ENCODE results near the gene UIMC1. TPM values are rescaled to one million over a fixed set of nuclear protein-coding genes. Genes with fewer than 3 reads are reported as not detected.

Gene UIMC1
- total and polyA plus RNA-seq, 2 of the 13 experiments (the other 11 are each of a cell fraction or from before 2014, with no cell fraction given) = 18.9 to 32.7 TPM

GRCh38 chr5:176927562-176927961 is 79.0 kb downstream of the UIMC1 start:
- H3K36me3 ChIP-seq (replicated peaks in 1 of 2; ENCODE audit: control insufficient read depth in 1 of 2, insufficient read depth in 2 of 2, low read length in 2 of 2) = peaks cover 3 to 6% of the 10 kb centered on the region in 2 experiments
- no peaks in the 10 kb centered on the region for H3K79me2 ChIP-seq (ENCODE audit: insufficient read depth, low read length)
- no TSS peak for BruUV-seq (replicated peaks)
- no peak overlapping the region for H3K27ac ChIP-seq (ENCODE audit: extremely low read length, insufficient read depth, low read length)
- intact Hi-C loops (cut with micrococcal nuclease; ENCODE audit: unreplicated experiment) = no loop called here
- DNase-seq (ENCODE audit: low spot score) (no peak), ATAC-seq (no peak), FAIRE-seq (no peak)
- no peaks in the 10 kb centered on the region for H3K27me3 ChIP-seq (ENCODE audit: control insufficient read depth in 1 of 2, insufficient read depth in 2 of 2, low read length in 2 of 2)
- no peaks in the 10 kb centered on the region for H4K20me1 ChIP-seq (ENCODE audit: insufficient read depth, low read length)
- no peak overlapping the region for H3K4me3 ChIP-seq (replicated peaks in 1 of 3; ENCODE audit: insufficient read depth in 1 of 3, low read depth in 2 of 3, low read length in 3 of 3)
- ChIA-PET POLR2A (interaction anchor here (0.6 kb wide), 1 partner anchor 21 kb away, joined by 4 read pairs; no protein-coding TSS in a partner anchor), CTCF (ENCODE audit: low intra/inter-chr PET ratio, low total read pairs) (no interaction called here)
- H3K4me1 ChIP-seq (ENCODE audit: insufficient read depth, low read length) = peaks cover 18% of the 10 kb centered on the region
- TF ChIP-seq ATF7 (IDR thresholded peaks at IDR 0.05) = no peak
- no peak for TF ChIP-seq ATF7 (CRISPR knock-in tag; IDR thresholded peaks at IDR 0.05)
- TF ChIP-seq RELA (CRISPR knock-in tag; IDR thresholded peaks at IDR 0.05) = no peak
- TF ChIP-seq LBX2 (CRISPR knock-in tag; IDR thresholded peaks at IDR 0.05; ENCODE audit: borderline replicate concordance) = no peak
- TF ChIP-seq ZNF335 (CRISPR knock-in tag; IDR thresholded peaks at IDR 0.05) = no peak
- no peak for TF ChIP-seq ZNF777 (CRISPR knock-in tag; IDR thresholded peaks at IDR 0.05)
- TF ChIP-seq ZFYVE20 (CRISPR knock-in tag; IDR thresholded peaks at IDR 0.05; ENCODE audit: borderline replicate concordance, low read depth) = no peak
- TF ChIP-seq DZIP1 (CRISPR knock-in tag; IDR thresholded peaks at IDR 0.05) = no peak
- H3K9me3 ChIP-seq (ENCODE audit: low read length) = no peaks in the 10 kb centered on the region
- WGBS (ENCODE audit: low lambda C conversion rate) = 98% methylated on average over 3 of the region's 3 CpGs
- H3K4me2 ChIP-seq (ENCODE audit: low read depth, low read length) = no peak overlapping the region
- H3K9ac ChIP-seq (ENCODE audit: insufficient read depth, low read depth, low read length) = no peak overlapping the region
- in situ Hi-C loops (cut with HindIII; ENCODE audit: extremely low pct_ligation_motif_present, low pct_unique_long_range_greater_than_20kb) = no loop called here
- no peak overlapping the region for H2AFZ ChIP-seq (ENCODE audit: low read length)
